Activated naive CD8-positive, alpha-beta T cell treated with anti-CD3 and anti-CD28 coated beads, Interleukin-2, amount 50 U/mL, for 24 hours (primary cell): ENCODE data around the gene LAPTM4A.
"Not testable (repeated sequence)": the region's sequence is repeated elsewhere in the genome, so short reads cannot be mapped to it uniquely, and the experiment has no call there.

Experiments used
- ATAC-seq: fragments of 150-1000 bp; cut with Tn5 transposase; one replicate; pipeline ENCODE4 v1.10.0; 2021
- DNase-seq: peaks from one replicate; pipeline ENCODE4 v3.0.0; 2021
- H3K27ac Mint-ChIP-seq: one replicate; pipeline ENCODE4 v1.8.0; 2021; ENCODE audit warnings: mild to moderate bottlenecking, mixed read lengths
- H3K27me3 Mint-ChIP-seq: one replicate; pipeline ENCODE4 v1.8.0; 2021; ENCODE audit warnings: mixed read lengths
- H3K36me3 Mint-ChIP-seq: one replicate; pipeline ENCODE4 v1.8.0; 2021; ENCODE audit warnings: low read depth, mixed read lengths
- H3K4me1 Mint-ChIP-seq: one replicate; pipeline ENCODE4 v1.8.0; 2021; ENCODE audit warnings: mixed read lengths
- H3K4me3 Mint-ChIP-seq: one replicate; pipeline ENCODE4 v1.8.0; 2021; ENCODE audit warnings: mild to moderate bottlenecking, moderate library complexity, mixed read lengths
- H3K9me3 Mint-ChIP-seq: one replicate; pipeline ENCODE4 v1.8.0; 2021; ENCODE audit warnings: mixed read lengths

LAPTM4A gene

DNA sequence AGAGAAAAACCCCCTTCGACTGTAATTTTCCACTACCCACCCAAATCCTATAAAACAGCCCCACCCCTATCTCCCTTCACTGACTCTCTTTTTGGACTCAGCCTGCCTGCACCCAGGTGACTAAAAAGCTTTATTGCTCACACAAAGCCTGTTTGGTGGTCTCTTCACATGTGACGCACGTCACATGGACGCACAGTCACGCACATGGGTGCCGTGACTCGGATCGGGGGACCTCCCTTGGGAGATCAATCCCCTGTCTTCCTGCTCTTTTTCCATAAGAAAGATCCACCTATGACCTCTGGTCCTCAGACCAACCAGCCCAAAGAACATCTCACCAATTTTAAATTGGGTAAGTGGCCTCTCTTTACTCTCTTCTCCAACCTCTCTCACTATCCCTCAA, 31.4 kb upstream of the LAPTM4A start:
- H3K9me3 Mint-ChIP-seq, H3K27ac Mint-ChIP-seq, H3K36me3 Mint-ChIP-seq: not testable (repeated sequence)

DNA sequence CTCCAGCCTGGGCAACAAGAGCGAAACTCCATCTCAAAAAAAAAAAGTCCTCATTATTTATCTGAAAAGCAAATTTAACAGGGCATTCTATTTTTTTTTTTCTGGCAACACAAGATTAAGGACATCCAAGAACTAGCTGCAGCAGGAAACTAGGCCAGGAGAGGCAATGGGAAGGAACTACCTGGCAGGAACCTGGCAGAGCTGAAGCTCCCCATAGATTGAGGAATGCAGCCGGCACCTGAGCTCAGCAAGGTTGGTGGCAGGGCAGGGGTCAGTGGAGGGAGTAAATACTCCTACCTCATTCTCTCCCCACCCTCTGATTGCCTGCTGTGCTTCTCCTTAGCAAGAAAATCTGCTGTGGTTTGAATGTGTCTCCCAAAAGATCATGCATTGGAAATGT, 30.4 kb upstream of the LAPTM4A start:
- no peak overlapping the region for H3K4me3 Mint-ChIP-seq
- H3K9me3 Mint-ChIP-seq, result no peaks in the 10 kb centered on the region
- H3K4me1 Mint-ChIP-seq, result no peaks in the 10 kb centered on the region
- no peaks in the 10 kb centered on the region for H3K36me3 Mint-ChIP-seq
- H3K27ac Mint-ChIP-seq, result no peak overlapping the region
- ATAC-seq (no peak), DNase-seq (no peak)
- no peaks in the 10 kb centered on the region for H3K27me3 Mint-ChIP-seq

More for the DNA sequence above, 31.4 kb upstream of the LAPTM4A start:
- DNase-seq, H3K4me1 Mint-ChIP-seq, H3K27me3 Mint-ChIP-seq, ATAC-seq, H3K4me3 Mint-ChIP-seq: not testable (repeated sequence)

DNA sequence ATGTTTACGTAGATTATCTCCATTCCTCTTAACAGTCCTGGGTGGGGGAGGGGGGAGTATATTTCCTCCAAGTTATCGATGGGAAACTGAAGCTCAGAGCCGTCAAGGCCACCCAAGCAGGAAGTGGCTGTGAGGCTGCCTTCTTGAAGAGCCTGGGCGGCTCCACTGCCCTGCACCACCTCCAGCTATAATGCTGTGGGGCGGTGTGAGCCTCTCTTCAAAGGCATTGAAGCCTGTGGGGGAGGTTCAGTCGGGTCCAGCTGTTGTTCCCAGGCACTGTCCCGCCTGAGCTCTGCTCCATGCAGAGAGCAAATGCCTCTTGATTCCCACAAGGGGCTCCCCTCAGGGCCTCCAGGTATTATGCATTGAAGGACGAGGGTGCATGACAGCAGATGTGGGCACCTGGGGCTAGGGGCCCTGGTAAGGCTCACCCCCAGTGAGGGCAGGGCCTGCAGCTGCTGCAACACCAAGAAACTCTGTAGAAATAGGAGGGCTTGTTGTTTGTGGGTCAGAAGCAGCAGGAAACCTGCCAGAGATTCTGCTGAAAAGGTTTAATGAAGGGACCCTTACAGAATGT, 29.5 kb upstream of the LAPTM4A start:
- no peaks in the 10 kb centered on the region for H3K4me1 Mint-ChIP-seq
- H3K4me3 Mint-ChIP-seq, result no peak overlapping the region
- DNase-seq (no peak), ATAC-seq (no peak)
- H3K9me3 Mint-ChIP-seq, result no peaks in the 10 kb centered on the region
- no peaks in the 10 kb centered on the region for H3K27me3 Mint-ChIP-seq
- H3K27ac Mint-ChIP-seq, result no peak overlapping the region
- no peaks in the 10 kb centered on the region for H3K36me3 Mint-ChIP-seq

DNA sequence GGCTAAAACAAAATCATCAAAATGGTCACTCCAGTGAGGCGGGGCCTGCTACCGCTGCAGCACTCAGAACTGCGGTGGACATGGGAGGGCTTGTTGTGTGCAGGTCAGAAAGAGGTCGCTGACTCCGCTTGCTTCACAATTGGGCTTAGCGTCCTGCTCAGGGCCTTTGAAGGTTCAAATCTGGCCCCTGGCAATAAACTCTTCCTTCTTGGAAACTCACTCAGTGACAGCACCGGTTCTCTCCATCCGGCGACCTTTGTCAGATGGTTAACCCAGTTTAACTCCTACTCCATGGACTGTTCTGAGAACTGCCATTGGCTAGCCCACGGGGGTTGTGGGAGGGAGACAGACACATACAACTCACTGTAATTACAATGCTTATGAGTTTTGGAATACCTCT, 29.0 kb upstream of the LAPTM4A start:
- Mint-ChIP-seq H3K36me3 (no peaks in the 10 kb centered on the region), H3K9me3 (no peaks in the 10 kb centered on the region)

DNA sequence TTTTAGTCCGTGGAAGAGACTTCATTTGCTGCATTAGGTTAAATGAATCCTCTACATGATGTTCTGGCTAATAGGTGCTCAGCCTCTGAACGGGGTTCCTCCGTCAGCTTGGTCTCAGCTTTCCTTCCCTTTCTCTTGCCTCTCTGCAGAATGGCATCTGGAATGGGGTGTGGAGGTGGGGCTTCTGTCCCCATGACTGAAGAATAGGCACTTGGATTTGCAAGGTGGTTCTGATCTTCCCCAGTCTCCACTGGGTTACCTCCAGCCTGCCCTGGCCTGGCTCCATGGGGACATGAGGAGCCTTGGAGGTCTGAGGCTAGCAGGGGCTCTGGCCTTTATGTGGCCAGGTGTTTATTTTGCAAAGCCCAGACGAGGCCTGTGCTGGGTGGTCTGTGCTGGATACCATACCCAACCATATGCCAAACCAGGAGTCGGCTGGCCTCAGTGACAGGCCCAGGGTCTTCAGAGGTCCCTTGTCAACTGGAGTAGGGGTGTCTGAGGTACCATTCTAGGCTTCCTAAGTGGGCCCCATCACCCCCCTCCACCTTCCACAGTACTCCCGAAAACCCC, 28.2 kb upstream of the LAPTM4A start:
- no peak for ATAC-seq

More for the DNA sequence above, 29.0 kb upstream of the LAPTM4A start:
- no peak overlapping the region for H3K4me3 Mint-ChIP-seq
- DNase-seq (no peak), ATAC-seq (no peak)
- no peaks in the 10 kb centered on the region for H3K27me3 Mint-ChIP-seq
- no peak overlapping the region for H3K27ac Mint-ChIP-seq
- H3K4me1 Mint-ChIP-seq, result no peaks in the 10 kb centered on the region

DNA sequence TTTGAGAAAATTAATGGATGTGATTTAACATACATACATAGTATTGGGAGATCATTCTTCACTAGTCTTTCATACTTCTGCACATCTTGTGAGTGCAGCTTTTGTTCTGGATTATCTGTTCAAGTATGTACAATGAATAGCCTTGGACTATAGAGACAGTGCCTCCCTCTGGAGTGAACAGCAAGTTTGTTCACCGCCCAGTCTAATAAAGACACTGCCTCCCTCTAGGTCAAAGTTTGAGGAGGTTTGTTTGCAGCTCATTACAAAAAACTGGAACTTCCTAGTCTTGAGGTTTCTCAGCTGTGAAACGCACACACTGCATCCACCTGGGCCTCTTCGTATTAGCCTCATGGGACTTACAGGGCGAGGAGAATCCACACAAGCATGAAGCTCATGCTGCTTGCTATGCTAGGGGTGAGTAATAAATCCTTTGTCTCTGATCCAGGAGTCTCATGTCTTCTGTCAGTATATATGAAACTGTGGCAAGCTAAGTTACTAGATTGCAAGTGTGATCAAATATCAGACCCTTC, 26.0 kb upstream of the LAPTM4A start:
- H3K27me3 Mint-ChIP-seq, result peaks cover 6% of the 10 kb centered on the region
- H3K9me3 Mint-ChIP-seq, result no peaks in the 10 kb centered on the region
- no peak for ATAC-seq
- no peak overlapping the region for H3K27ac Mint-ChIP-seq
- H3K4me1 Mint-ChIP-seq, result no peaks in the 10 kb centered on the region
- no peak for DNase-seq
- no peak overlapping the region for H3K4me3 Mint-ChIP-seq
- no peaks in the 10 kb centered on the region for H3K36me3 Mint-ChIP-seq

More for the DNA sequence above, 28.2 kb upstream of the LAPTM4A start:
- H3K9me3 Mint-ChIP-seq, result no peaks in the 10 kb centered on the region
- H3K27ac Mint-ChIP-seq, result no peak overlapping the region
- no peak overlapping the region for H3K4me3 Mint-ChIP-seq
- no peaks in the 10 kb centered on the region for H3K36me3 Mint-ChIP-seq
- no peaks in the 10 kb centered on the region for H3K4me1 Mint-ChIP-seq
- no peaks in the 10 kb centered on the region for H3K27me3 Mint-ChIP-seq
- DNase-seq, result no peak

DNA sequence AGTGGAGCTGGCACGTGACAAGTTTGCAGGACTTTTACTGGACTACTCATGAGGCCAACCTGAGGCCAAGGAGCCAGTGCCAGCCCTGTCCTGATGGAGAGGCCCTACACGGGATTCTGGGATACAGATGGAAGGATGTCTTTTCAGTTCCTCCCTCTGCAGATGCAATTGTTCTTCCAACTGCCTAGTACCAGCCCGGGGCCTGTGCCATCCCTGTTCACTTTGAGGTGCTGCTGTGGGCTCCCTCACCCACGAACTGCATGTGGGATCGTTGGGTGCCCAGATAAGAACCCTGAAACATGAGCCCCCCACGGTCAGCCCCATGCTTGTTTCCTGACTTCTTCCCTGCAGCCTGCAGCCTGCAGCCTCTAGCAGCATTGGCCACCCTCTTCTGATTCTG, 25.3 kb upstream of the LAPTM4A start:
- Mint-ChIP-seq H3K4me1 (no peaks in the 10 kb centered on the region), H3K27me3 (peaks cover 6% of the 10 kb centered on the region), H3K27ac (no peak overlapping the region), H3K9me3 (no peaks in the 10 kb centered on the region), H3K36me3 (no peaks in the 10 kb centered on the region), H3K4me3 (no peak overlapping the region)
- ATAC-seq, result no peak
- no peak for DNase-seq

DNA sequence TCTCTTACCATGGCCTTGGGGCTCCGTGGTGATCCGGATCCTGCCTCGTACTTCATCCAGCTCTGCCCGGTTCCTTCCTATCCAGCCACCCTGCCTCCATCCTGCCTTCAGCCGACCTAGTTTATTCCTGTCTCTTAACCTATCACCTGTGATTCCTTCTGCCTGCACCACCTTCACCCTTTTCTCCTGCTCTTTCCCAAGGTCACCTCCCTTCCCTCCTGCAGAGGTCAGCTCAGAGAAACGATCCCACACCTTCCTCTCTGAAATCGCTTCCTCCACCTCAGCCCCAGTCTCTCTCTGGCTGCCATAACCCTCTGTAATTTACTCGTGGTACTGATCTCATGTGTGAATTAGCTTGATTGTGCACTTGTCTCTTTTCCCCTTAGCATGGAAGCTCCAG, 23.5 kb upstream of the LAPTM4A start:
- ATAC-seq (no peak), DNase-seq (no peak)
- H3K4me3 Mint-ChIP-seq, result no peak overlapping the region
- H3K36me3 Mint-ChIP-seq, result no peaks in the 10 kb centered on the region
- H3K27me3 Mint-ChIP-seq, result peaks cover 6% of the 10 kb centered on the region
- no peak overlapping the region for H3K27ac Mint-ChIP-seq
- no peaks in the 10 kb centered on the region for H3K4me1 Mint-ChIP-seq
- H3K9me3 Mint-ChIP-seq, result no peaks in the 10 kb centered on the region

DNA sequence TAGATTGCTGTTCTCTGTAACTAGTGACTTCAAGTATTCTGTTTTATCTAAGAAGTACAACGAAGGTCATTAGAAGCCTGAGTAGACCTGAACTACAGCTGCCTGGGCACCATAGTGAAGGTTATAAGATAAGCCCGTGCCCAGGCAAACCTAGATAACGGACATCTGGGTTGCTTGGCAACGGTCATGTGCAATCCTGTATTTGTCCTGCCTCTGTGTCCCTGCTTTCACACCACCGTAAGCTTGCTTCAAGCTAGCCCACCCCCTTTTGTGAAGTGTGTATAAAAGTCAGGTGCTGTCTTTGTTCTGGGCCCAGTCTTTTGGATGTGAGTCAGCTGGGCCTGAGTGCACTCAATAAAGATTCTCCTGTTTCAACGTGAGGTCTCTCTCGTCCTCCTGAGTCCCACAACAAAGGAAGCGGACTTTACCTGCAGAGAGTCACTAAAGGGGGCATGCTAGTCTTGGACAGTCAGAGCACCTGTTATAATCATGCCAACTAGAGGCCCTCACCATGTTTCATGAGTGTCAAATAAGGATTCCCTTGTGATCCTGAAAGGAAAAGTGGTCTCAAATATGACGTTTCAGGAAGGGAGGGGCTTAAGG, 22.7 kb upstream of the LAPTM4A start:
- ATAC-seq, result not testable (repeated sequence)

DNA sequence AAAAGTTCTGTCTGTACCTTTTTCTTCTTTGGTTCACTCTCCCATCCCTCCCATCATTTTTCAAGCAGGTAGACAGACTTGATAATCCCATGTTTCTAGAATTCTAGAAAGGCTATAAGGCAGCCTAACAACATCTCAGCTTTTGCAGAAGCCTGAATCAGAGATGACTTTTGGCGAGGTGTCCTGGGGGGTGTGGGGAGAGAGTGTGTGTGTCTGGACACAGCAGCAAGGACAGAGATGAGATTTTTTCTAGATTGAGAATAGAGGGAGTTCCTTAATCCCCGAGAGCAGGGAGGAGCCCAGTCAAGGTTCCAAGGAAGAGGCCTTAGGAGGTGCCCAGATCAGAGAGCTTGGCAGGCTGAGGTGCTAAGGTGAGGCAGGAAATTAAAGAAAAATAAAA, 22.0 kb upstream of the LAPTM4A start:
- Mint-ChIP-seq H3K9me3 (no peaks in the 10 kb centered on the region), H3K4me1 (no peaks in the 10 kb centered on the region), H3K27me3 (peaks cover 6% of the 10 kb centered on the region), H3K36me3 (no peaks in the 10 kb centered on the region), H3K4me3 (no peak overlapping the region), H3K27ac (no peak overlapping the region)
- no peak for DNase-seq
- ATAC-seq, result no peak

More for the DNA sequence above, 22.7 kb upstream of the LAPTM4A start:
- not testable (repeated sequence) for H3K4me3 Mint-ChIP-seq, H3K9me3 Mint-ChIP-seq, DNase-seq, H3K4me1 Mint-ChIP-seq, H3K36me3 Mint-ChIP-seq, H3K27me3 Mint-ChIP-seq, H3K27ac Mint-ChIP-seq

DNA sequence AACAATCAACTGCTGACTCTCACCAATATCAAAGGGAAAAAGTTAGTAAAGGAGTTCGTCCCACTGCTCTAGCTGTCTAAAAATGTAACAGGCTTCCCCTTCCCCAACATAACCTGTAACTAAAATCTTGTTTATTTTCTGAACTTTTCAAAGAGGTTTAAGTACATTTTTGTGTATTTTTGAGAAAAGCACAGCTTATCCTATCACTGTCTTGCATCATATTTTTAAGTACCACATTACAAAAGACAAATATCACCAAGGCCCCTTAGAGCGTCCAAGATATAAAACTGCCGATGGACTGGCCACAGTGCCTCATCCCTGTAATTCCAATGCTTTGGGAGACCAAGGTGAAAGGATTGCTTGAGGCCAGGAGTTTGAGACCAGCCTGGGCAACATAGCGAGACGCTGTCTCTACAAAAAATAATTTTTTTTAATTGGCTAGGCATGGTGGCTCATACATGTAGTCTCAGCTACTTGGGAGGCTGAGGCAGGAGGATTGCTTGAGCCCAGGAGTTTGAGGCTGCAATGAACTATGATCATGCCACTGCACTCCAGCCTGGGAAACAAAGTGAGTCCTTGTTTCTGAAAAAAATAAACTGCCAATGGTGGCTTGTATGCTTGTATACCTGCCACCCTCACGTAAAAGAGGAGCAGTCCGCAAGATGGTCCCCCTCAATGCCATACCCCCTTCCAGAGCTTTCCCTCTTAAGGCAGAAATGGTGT, 21.2 kb upstream of the LAPTM4A start:
- H3K9me3 Mint-ChIP-seq, result no peaks in the 10 kb centered on the region
- ATAC-seq, result no peak
- no peak overlapping the region for H3K27ac Mint-ChIP-seq
- H3K27me3 Mint-ChIP-seq, result peaks cover 6% of the 10 kb centered on the region
- DNase-seq, result no peak
- H3K4me3 Mint-ChIP-seq, result no peak overlapping the region
- no peaks in the 10 kb centered on the region for H3K4me1 Mint-ChIP-seq
- H3K36me3 Mint-ChIP-seq, result no peaks in the 10 kb centered on the region

DNA sequence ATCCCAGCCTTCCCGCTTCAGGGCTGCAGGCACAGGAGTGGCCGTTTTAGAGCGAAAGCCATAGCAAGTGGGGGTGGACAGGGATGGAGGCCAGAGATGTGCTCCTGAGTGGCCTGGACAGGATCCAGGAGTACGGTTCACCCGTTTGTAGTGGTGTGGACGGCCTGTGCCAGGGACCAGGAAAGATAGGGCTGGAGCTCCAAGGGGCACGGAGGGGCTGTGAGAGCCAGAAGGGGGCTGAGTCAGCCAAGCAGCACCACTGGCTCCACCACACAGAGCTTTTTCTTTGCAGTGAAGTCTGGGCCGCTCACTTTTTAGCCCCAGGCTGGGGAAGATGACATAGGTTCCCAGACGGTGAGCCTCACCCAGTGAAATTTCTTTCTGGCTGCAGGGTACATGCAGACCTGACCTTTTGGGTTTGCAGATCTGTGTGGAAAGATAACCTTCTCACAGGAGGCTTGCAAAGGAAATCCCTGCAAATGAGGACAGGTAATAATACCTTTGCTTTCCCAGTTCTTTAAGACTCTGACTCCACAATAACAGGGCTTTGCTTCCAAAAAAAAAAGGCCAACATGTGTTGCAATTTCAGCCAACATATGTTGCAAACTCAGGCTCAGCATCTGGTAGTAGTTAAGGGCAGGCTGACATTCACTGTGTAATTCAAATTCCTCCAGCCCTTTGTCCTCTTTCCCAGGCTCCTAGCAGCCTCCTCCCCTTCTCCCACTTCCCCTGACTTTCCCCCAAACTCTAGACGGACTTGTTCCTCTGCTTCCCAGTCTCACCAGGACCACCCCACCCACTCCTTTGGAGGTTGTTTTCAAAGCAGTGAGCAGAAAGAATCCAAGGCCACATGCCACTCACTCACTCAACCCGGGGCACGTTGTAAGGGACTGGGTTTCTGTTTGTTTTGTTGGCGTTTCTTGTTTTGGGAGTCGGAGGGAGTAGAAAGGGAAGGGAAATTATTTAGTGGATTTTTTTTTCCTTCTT, 20.3 kb upstream of the LAPTM4A start:
- H3K36me3 Mint-ChIP-seq, result no peaks in the 10 kb centered on the region
- H3K27me3 Mint-ChIP-seq, result peaks cover 6% of the 10 kb centered on the region
- H3K4me1 Mint-ChIP-seq, result no peaks in the 10 kb centered on the region
- no peaks in the 10 kb centered on the region for H3K9me3 Mint-ChIP-seq
- H3K4me3 Mint-ChIP-seq, result no peak overlapping the region
- ATAC-seq (no peak), DNase-seq (no peak)
- H3K27ac Mint-ChIP-seq, result no peak overlapping the region

DNA sequence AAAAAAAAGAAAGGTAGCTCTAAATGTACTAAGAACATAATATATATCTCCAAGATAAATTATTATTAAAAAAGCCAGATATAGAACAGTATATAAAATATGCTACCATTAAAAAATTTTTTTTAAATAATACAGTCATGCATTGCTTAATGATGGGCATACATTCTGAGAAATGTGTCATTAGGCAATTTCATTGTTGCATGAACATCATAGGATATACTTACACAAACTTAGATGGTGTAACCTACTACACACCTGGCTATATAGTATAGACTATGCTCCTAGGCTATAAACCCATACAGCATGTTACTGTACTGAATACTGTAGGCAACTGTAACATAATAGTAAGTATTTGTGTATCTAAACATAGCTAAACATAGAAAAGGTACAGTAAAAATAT, 18.3 kb upstream of the LAPTM4A start:
- ATAC-seq (no peak), DNase-seq (no peak)
- Mint-ChIP-seq H3K27ac (no peak overlapping the region), H3K27me3 (peaks cover 6% of the 10 kb centered on the region), H3K9me3 (no peaks in the 10 kb centered on the region), H3K36me3 (no peaks in the 10 kb centered on the region), H3K4me1 (no peaks in the 10 kb centered on the region), H3K4me3 (no peak overlapping the region)

DNA sequence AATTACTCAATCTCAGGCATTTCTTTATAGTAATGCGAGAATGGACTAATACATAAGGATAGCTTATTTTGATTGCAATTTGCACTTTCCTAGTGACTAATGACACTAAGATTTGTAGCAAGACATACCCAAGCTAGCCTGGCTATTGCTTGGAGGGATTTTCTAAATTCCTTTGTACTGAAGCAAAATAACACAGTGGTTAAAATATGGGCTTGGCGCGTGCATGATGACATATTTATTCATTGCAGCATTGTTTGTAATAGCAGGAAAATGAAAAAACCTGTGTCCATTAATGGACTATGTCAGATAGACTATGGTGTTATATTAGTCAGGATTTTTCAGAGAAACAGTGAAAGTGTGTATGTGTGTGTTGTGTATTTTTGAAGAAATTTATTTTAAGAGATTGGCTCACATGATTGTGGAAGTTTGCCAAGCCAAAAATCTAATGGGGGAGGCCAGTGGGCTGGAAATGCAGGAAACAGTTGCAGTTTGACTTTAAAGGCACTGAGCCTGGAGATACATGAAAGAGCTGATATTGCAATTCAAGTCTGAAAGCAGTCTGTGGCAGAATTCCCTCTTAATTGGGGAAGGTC, 16.7 kb upstream of the LAPTM4A start:
- Mint-ChIP-seq H3K36me3 (no peaks in the 10 kb centered on the region), H3K27me3 (peaks cover 1% of the 10 kb centered on the region), H3K9me3 (no peaks in the 10 kb centered on the region), H3K4me3 (no peak overlapping the region), H3K27ac (no peak overlapping the region), H3K4me1 (no peaks in the 10 kb centered on the region)
- no peak for DNase-seq
- no peak for ATAC-seq
